OCI-LY1 (cell line): Measurements from ENCODE around the gene COL6A2.

Experiments used
- H2AFZ ChIP-seq: fragments of 200-600 bp; sonication (generic), shearing (Covaris generic); 2 replicates; pipeline ENCODE4 v1.6.0; 2014; ENCODE audit warnings: antibody characterized with exemption, mild to moderate bottlenecking, low read length
- H3F3A ChIP-seq: fragments of 200-600 bp; sonication (generic), shearing (Covaris generic); 2 replicates; pipeline ENCODE4 v1.6.0; 2014; ENCODE audit warnings: mild to moderate bottlenecking, antibody characterized with exemption, low read length, moderate library complexity; ENCODE audit not compliant: insufficient read depth
- H3K27ac ChIP-seq: fragments of 200-600 bp; sonication (generic); 2 replicates; pipeline ENCODE4 v1.5.1; 2014; ENCODE audit warnings: low read length, mixed run types, mild to moderate bottlenecking, low read depth; ENCODE audit not compliant: poor library complexity, severe bottlenecking
- H3K27me3 ChIP-seq: fragments of 200-600 bp; sonication (generic); 2 replicates; pipeline ENCODE4 v1.6.0; 2014; ENCODE audit warnings: antibody characterized with exemption, mild to moderate bottlenecking, low read length, moderate library complexity; ENCODE audit not compliant: insufficient read depth
- H3K36me3 ChIP-seq: fragments of 200-600 bp; sonication (generic); 2 replicates; pipeline ENCODE4 v1.6.1; 2014; ENCODE audit warnings: mild to moderate bottlenecking, antibody characterized with exemption, low read length, moderate library complexity, mixed read lengths; ENCODE audit not compliant: insufficient read depth
- H3K4me1 ChIP-seq: fragments of 200-600 bp; sonication (generic); 2 replicates; pipeline ENCODE4 v1.5.1; 2014; ENCODE audit warnings: mild to moderate bottlenecking, low read length, moderate library complexity; ENCODE audit not compliant: insufficient read depth, severe bottlenecking
- H3K4me2 ChIP-seq: fragments of 200-600 bp; sonication (generic), shearing (Covaris generic); 2 replicates; pipeline ENCODE4 v1.6.1; 2014; ENCODE audit warnings: low read length
- H3K4me3 ChIP-seq: fragments of 200-600 bp; sonication (generic); 2 replicates; pipeline ENCODE4 v1.5.1; 2014; ENCODE audit warnings: low read length, low read depth, mild to moderate bottlenecking, mixed read lengths; ENCODE audit not compliant: poor library complexity, severe bottlenecking
- H3K79me2 ChIP-seq: fragments of 200-600 bp; shearing (Covaris generic); 2 replicates; pipeline ENCODE4 v1.6.1; 2016; ENCODE audit warnings: mixed run types, low read length, mixed read lengths; ENCODE audit not compliant: insufficient read depth
- H3K9ac ChIP-seq: fragments of 200-600 bp; sonication (generic), shearing (Covaris generic); 2 replicates; pipeline ENCODE4 v1.6.1; 2014; ENCODE audit warnings: mild to moderate bottlenecking, low read length, mixed read lengths
- H3K9me2 ChIP-seq: fragments of 200-600 bp; sonication (generic), shearing (Covaris generic); 2 replicates; pipeline ENCODE4 v1.6.1; 2014; ENCODE audit warnings: low read depth, mild to moderate bottlenecking, low read length, mixed read lengths
- H3K9me3 ChIP-seq: fragments of 200-600 bp; shearing (Covaris generic); 2 replicates; pipeline ENCODE4 v1.6.1; 2014; ENCODE audit warnings: low read length, mixed read lengths
- H4K20me1 ChIP-seq: fragments of 200-600 bp; sonication (generic), shearing (Covaris generic); 2 replicates; pipeline ENCODE4 v1.6.0; 2016; ENCODE audit warnings: mild to moderate bottlenecking, low read length; ENCODE audit not compliant: insufficient read depth
- CTCF ChIP-seq: fragments of 200-600 bp; sonication (generic), shearing (Covaris generic); IDR thresholded peaks from 2 replicates; pipeline ENCODE4 v1.5.1; 2017; ENCODE audit warnings: mild to moderate bottlenecking, antibody characterized with exemption, low read length, moderate library complexity, mixed read lengths
- EZH2 ChIP-seq: fragments of 200-600 bp; sonication (generic), shearing (Covaris generic); IDR thresholded peaks from 2 replicates; pipeline ENCODE4 v1.8.0; 2017; ENCODE audit warnings: borderline replicate concordance, mixed run types, mild to moderate bottlenecking, antibody characterized with exemption, low read length, moderate library complexity, mixed read lengths

COL6A2 gene

GRCh38 chr21:46097336-46098293, at the start of gene COL6A2:
Gene COL6A2, plus strand, starts transcription at chr21:46098112.
- H2AFZ ChIP-seq, result no peak within 1 kb of the TSS
- no peak within 1 kb of the TSS for H3K27ac ChIP-seq
- H3K4me1 ChIP-seq, result no peaks in the 10 kb centered on the region
- H3F3A ChIP-seq, result no peaks in the 10 kb centered on the region
- no peaks in the 10 kb centered on the region for H4K20me1 ChIP-seq
- no peaks in the 10 kb centered on the region for H3K36me3 ChIP-seq
- no peak within 1 kb of the TSS for H3K4me3 ChIP-seq
- H3K9me2 ChIP-seq, result no peaks in the 10 kb centered on the region
- H3K79me2 ChIP-seq, result no peaks in the 10 kb centered on the region
- no peak within 1 kb of the TSS for H3K4me2 ChIP-seq
- H3K9ac ChIP-seq, result no peak within 1 kb of the TSS
- H3K9me3 ChIP-seq, result no peaks in the 10 kb centered on the region
- H3K27me3 ChIP-seq, result 0 out of 2 replicates have a peak, but pooled peaks cover 3% of the 10 kb centered on the region
- no peak for TF ChIP-seq EZH2

GRCh38 chr21:46048926-46049889, 48.7 kb upstream of the COL6A2 start:
- Histone ChIP-seq H3K4me1 (no peaks in the 10 kb centered on the region), H3K27ac (no peak overlapping the region), H3K4me3 (no peak overlapping the region)

DNA sequence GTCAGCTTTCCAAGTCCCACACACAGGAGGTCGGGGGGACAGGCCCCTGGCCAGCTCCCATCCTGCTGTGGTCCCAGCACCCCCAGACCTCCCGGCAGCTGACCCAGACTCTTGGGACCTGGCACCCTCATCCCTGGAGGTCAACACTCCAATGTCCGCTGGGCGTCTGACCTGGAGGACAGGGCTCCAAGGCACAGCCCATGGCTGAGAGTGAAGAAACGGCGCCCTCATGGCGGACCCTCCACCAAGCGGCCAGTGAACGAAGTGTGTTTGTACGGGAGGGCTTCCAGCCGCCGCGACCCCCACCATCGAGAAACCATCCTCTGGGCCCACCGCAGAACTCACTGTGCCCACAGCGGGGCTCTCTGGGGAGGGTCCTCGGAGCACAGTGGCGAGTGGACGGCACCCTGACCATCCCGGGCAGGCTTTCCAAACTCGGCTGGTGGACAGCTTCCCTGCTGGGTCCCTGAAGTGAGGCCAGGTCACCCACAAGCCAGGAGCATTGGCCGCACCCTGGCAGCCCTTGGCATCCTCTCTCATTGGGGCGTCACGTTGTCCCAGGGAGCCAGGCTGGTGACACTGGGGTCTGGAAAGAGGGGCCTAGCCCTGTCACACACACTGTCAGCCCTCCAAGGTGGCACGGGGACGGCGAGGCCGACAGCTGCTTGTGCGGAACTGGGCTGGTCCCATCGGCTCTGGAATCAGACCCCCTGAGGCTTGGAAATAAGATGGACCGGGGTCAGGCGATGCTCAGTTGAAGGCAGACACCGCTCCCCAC, 47.8 kb upstream of the COL6A2 start:
- Histone ChIP-seq H3K27ac (no peak overlapping the region), H3K9me3 (no peaks in the 10 kb centered on the region), H3K79me2 (no peaks in the 10 kb centered on the region), H3F3A (no peaks in the 10 kb centered on the region), H4K20me1 (no peaks in the 10 kb centered on the region), H3K4me2 (no peak overlapping the region), H3K4me3 (no peak overlapping the region), H3K9ac (no peak overlapping the region), H3K36me3 (no peaks in the 10 kb centered on the region), H3K9me2 (no peaks in the 10 kb centered on the region), H3K4me1 (no peaks in the 10 kb centered on the region), H3K27me3 (no peaks in the 10 kb centered on the region), H2AFZ (no peak overlapping the region)
- TF ChIP-seq CTCF, result no peak
- TF ChIP-seq EZH2, result no peak

More at GRCh38 chr21:46048926-46049889, 48.7 kb upstream of the COL6A2 start:
- Histone ChIP-seq H3K27me3 (no peaks in the 10 kb centered on the region), H3K4me2 (no peak overlapping the region), H2AFZ (no peak overlapping the region), H4K20me1 (no peaks in the 10 kb centered on the region), H3F3A (no peaks in the 10 kb centered on the region), H3K9me3 (no peaks in the 10 kb centered on the region), H3K9ac (no peak overlapping the region), H3K36me3 (no peaks in the 10 kb centered on the region), H3K9me2 (no peaks in the 10 kb centered on the region), H3K79me2 (no peaks in the 10 kb centered on the region)
- TF ChIP-seq EZH2 (no peak), CTCF (no peak)
